SIG-M5 treated with dmso at 0.1 percent for 504 hours (cell line): ENCODE data around the gene PRR3.

Experiments
- DNase-seq: peaks from one replicate; lab custom pipeline; 2025; ENCODE audit not compliant: unreplicated experiment; lab: John Stamatoyannopoulos, UW

The PRR3 gene

DNA sequence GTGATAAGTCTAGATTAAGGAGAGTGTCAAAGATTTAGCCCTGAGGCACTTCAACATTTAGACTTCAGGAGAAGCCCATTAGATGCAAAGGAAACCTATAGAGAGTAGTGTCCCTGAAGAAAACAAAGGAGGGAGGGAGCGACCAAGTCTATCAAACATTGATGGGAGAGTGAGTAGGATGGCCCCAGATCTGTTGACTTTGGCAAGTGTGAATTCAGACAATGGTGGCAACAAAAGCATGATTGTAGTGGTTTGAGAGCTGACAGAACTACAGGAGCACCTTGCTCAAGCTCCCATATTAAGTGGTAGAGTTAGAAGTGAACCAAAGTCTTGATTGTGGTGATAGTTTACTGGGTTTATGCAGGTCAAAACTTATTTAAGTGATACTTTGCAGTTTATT lies 13.2 kb downstream of the PRR3 start:
- no peak for DNase-seq

DNA sequence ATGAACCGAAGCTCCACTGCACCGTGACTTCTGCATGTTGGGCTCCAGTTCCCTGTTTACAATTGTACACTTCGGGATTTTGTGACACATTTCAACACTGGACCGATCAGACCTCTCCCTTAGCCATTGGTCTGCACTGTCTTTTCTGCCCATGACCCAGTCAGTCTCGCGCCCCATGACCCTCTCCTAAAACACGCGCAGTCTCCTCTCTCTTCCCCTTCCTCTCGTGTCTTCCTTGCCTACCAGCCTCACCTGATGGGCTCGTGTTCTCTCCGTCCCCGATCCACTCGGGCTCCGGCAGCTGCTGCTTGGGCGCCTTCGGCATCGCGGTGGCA lies 13.6 kb downstream of the PRR3 start:
- DNase-seq = no peak

- DNase-seq = peak; percentile 89
Measured at GRCh38 chr6:30571075-30571761, 14.1 kb downstream of the PRR3 start, which contains the start of gene ABCF1. Gene ABCF1, plus strand, starts transcription at chr6:30571442. Its CDS starts 46 bp downstream, at chr6:30571488.

DNA sequence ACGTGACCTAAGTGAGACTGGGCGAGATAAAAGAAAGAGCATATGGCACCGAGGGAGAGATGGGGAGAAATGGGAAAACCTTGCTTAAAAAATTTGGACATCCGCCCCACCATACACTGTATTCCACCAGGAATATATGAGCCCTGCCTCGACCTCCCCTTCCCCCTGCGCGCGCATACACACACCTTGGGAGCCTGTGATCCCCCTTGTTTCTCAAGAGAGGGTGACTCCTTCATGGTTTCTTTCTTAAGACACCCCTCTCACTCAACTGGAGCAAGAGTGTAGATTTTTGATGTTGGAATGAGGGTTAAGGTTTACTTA lies 14.6 kb downstream of the PRR3 start:
- no peak for DNase-seq

- no peak for DNase-seq
Measured at GRCh38 chr6:30572148-30572547, 15.1 kb downstream of the PRR3 start.

DNA sequence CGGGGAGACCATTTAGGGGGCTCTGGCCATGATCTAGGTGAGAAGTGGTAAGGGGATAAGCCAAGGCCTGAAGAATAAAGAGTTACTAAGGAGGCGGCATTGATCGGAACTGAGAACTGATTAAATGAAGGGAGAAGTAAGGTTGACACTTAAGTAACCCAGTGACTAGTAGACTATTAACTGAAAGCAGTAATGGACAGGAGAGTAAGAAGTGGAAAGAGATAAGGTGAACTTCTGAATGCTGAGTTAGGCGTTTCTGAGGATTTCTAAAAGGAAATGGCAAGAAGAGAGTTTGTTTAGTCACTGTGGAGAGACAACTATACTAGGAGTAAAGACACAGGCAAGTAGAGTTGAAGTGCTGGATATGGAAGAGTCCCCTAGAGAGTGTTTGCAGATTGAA lies 16.0 kb downstream of the PRR3 start:
- no peak for DNase-seq

DNA sequence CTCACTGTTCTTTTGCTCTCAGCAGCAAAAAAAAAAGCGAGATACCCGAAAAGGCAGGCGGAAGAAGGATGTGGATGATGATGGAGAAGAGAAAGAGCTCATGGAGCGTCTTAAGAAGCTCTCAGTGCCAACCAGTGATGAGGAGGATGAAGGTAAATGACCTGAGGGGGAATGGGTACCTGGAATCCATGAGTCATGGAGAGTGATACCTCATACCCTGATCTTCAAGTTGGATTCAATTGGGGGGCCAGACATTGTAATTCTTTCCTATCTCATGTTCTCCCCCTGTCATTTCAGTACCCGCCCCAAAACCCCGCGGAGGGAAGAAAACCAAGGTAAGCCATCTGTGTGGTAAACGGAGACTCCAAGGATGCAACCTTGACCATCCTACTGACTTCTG lies 21.0 kb downstream of the PRR3 start:
- DNase-seq = no peak

DNA sequence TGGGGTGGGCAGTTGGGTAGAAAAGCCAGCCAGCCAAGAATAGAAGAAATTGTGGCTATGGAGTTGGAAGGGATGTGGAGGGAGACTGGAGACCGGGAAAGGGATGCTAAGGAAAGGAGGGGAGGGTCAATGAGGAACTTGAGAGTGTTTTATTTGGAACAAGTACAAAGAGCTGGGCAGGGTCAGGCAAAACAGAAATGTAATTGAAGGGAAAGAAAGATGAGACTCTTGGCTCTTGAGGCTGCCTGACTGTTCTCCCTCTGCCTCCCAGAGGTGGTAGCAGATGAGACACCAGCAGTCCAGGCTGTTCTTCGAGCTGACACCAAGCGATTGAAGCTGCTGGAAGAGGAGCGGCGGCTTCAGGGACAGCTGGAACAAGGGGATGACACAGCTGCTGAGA lies 26.8 kb downstream of the PRR3 start:
- DNase-seq = no peak

GRCh38 chr6:30589754-30590358 lies 32.8 kb downstream of the PRR3 start:
- no peak for DNase-seq

DNA sequence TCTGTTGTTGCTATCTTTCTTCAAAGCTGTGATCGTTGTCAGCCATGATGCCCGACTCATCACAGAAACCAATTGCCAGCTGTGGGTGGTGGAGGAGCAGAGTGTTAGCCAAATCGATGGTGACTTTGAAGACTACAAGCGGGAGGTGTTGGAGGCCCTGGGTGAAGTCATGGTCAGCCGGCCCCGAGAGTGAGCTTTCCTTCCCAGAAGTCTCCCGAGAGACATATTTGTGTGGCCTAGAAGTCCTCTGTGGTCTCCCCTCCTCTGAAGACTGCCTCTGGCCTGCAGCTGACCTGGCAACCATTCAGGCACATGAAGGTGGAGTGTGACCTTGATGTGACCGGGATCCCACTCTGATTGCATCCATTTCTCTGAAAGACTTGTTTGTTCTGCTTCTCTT lies 33.4 kb downstream of the PRR3 start:
- no peak for DNase-seq

DNA sequence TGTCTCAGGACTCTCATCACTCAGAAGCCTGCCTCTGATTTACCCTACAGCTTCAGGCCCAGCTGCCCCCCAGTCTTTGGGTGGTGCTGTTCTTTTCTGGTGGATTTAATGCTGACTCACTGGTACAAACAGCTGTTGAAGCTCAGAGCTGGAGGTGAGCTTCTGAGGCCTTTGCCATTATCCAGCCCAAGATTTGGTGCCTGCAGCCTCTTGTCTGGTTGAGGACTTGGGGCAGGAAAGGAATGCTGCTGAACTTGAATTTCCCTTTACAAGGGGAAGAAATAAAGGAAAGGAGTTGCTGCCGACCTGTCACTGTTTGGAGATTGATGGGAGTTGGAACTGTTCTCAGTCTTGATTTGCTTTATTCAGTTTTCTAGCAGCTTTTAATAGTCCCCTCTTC lies 33.9 kb downstream of the PRR3 start:
- peak; percentile 27 for DNase-seq

GRCh38 chr6:30592287-30592686 lies 35.2 kb downstream of the PRR3 start:
- no peak for DNase-seq

GRCh38 chr6:30597315-30598144 lies 40.4 kb downstream of the PRR3 start:
- DNase-seq = peak; percentile 42

GRCh38 chr6:30598912-30599624 lies 42.0 kb downstream of the PRR3 start:
- no peak for DNase-seq

DNA sequence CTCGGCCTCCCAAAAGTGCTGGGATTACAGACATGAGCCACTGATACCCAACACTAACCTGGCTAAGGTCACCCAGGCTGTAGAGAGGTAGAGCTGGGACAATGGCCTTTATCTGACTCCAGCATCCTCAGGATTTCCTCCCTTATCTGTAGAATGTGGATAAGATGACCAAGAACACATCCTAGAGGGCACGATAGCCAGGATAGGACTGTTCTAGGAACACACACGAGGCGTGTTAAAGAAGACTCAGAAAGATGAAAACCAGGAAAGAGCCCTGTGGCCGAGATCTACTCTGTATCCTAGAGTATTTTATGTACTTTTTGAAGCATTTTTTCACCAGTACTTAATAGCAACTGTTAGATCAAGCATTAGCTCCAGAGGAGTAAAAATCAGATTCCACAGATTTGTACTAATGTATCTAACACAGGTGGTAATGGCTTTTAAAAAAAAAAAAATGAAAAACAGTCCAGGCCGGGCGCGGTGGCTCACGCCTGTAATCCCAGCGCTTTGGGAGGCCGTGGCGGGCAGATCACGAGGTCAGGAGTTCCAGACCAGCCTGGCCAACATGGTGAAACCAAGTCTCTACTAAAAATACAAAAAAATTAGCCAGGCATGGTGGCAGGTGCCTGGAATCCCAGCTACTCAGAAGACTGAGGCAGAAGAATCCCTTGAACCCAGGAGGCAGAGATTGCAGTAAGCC lies 42.7 kb downstream of the PRR3 start:
- no peak for DNase-seq

- DNase-seq = no peak
Measured at GRCh38 chr6:30600451-30600961, 43.4 kb downstream of the PRR3 start.

- no peak for DNase-seq
Measured at GRCh38 chr6:30601436-30601814, 44.3 kb downstream of the PRR3 start.

DNA sequence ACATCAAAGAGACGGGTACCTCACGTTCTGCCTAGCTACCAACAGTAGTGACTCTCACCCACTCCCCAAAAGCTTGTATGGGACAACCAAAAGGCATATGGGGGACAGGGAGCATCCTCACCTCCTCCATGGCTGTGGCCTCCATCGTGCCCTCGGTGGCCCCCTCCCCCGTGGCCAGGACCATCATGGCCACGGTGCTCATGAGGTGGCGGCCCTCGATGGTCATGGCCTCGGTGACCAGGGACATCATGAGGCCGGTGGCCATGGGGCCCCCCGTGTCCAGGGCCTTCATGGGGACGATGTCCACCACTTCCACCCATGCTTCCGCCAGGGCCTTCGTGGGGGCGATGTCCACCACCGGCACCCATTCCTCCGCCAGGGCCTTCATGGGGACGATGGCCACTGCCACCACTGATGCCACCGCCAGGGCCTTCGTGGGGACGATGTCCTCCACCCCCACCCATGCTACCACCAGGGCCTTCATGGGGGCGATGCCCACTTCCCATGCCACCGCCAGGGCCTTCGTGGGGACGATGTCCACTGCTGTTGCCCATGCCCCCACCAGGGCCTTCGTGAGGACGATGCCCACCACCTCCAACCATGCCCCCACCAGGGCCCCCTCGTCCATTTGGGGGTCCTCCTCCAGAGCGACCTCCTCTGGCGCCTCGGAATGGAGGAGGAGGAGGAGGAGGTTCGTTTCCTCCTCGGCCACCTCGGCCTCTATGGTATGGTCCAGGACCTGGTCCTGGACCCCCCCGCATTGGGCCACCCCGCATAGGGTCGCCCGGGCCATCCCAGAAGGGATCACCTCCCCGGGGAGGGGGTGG lies 44.9 kb downstream of the PRR3 start:
- no peak for DNase-seq

- DNase-seq = no peak
Measured at GRCh38 chr6:30603961-30604360, 46.9 kb downstream of the PRR3 start.

- DNase-seq = no peak
Measured at GRCh38 chr6:30610065-30610464, 53.0 kb downstream of the PRR3 start.
